ENCODE data around the gene RAB3GAP1.
"Not testable (repeated sequence)": the region's sequence is repeated elsewhere in the genome, so short reads cannot be mapped to it uniquely, and the experiment has no call there.

Gene RAB3GAP1

DNA sequence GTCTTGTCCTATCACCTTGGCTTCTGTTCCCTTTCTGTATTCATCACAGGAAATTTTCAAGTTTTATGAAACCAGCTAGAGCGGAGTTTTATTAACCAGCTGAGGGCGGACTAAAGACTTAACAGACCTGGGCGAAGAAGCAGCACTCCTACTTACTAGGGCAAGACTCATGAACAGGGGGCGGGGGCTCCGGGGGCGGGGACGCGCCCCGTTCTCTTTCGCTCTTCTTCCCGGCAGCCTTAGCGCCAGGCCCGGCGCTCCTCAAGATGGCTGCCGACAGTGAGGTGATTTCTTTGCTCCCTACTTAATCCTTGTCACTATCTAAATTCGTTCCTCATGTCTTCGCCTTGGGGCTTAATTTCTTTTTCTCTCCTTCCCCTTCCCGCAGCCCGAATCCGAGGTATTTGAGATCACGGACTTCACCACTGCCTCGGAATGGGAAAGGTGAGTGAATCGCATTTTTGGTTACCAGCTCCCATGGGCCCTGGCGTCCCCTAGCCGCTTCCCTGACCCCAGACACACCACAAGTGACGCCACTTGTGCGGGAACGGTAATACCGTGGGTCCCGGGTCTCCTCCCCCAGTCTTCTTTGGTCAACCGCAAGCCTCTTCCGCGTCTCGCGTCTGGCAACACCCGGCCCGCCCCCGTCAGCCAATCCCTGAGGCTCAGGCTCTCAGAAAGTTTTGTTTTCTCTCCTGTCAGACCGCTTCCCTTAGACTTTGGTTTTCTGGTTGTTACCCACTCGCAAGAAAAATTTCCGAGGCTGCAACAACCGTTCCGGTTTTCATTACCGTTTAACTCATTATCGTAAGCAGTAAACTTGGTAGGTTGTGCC is at the start of gene RAB3GAP1:
TSS of gene RAB3GAP1 (plus strand) at position 251 of the 835 bp plus-strand sequence. CDS start at position 267, 16 bp downstream.
- in situ Hi-C loops (cut with MboI; ENCODE audit: low sequenced_read_pairs): no loop called here

DNA sequence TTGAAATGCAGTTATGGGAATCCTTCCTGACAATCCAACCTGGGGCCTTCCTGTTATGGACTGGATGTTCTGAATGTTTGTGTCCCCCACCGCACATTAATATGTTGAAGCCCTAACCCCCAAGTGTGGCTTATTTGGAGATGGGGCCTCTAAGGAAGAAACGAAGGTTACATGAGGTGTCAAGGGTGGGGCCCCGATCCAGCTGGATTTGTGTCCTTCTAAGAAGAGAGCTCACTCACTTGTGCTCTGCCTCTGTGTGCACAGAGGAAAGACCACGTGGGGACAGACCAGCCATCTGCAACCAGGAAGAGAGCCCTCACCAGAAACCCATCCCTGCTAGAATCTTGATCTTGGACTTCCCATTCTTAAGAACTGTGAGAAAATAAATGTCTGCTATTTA is 49.3 kb upstream of the RAB3GAP1 start:
- in situ Hi-C loops (cut with MboI; ENCODE audit: low sequenced_read_pairs): no loop called here

DNA sequence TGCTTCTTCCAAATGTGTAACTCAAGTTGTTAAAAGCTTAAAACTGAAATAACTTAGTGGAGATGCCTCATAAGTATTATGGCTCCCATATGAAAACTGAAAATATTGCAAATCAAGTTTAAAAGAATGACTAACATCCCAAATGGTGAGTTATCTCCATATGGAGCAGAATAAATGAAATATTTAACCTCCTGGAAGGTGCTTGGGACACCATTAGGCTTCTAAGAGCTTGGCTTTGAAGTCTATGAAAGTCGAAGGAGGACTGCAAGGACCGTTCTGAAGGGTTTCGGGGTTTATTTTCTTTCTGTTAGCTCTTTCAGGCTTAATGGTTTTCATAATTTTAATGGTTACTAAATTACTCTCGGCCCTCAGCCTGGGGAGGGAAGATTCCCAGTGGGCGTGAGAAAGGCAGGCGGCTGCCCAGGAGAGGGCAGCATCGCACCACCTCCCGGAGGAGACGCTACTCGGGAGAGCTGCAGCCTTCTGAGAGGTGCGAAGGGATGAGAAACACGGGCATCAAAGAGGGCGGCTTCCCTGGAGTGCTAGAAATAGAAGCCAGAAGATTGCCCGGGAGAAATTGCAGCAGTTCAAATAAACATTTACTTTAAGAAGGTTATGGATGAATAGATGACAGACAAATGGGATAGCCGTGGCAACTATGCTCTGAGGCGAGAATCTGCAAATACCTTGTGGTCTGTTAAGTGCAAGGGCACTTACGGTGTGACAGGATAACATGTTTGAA is 47.9 kb upstream of the RAB3GAP1 start:
- in situ Hi-C loops (cut with MboI; ENCODE audit: low sequenced_read_pairs): no loop called here

DNA sequence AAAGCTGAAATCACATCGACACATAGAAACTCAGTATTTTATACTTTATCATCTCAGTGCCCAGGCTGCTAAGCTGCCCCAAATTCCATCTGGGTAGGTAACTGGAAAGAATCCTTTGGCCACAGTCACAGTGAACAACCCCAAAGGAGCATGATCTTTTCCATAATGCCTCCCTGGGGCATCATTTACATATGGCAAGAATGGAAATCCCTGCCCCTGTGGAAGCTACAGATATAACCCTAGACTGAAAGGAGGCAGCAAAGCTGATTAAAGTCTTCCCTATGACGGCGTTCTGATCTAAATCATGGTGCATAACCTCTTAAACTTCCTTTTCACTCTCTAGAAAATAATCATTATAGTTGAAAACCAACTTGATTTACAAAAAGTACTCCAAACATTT is 46.3 kb upstream of the RAB3GAP1 start:
- in situ Hi-C loops (cut with MboI; ENCODE audit: low sequenced_read_pairs): no loop called here

DNA sequence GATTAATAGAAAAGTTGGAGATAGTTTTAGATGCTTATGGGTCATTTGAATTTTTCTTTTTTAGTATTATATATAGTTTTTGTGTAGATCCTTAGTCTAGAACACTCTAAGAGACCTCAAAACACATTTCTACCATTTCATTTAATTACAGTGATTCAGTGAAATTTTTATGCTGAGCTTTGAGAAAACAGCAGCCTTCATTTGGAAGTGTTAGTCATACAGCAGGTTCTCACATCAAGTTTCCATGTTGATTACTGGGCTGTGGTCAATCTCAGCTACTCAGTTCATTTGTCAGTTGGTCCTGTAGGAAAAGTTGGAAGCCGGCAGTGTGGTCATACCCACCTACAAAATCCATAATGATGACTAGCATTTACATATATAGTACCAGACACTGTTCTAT is 42.8 kb upstream of the RAB3GAP1 start:
- in situ Hi-C loops (cut with MboI; ENCODE audit: low sequenced_read_pairs): no loop called here

DNA sequence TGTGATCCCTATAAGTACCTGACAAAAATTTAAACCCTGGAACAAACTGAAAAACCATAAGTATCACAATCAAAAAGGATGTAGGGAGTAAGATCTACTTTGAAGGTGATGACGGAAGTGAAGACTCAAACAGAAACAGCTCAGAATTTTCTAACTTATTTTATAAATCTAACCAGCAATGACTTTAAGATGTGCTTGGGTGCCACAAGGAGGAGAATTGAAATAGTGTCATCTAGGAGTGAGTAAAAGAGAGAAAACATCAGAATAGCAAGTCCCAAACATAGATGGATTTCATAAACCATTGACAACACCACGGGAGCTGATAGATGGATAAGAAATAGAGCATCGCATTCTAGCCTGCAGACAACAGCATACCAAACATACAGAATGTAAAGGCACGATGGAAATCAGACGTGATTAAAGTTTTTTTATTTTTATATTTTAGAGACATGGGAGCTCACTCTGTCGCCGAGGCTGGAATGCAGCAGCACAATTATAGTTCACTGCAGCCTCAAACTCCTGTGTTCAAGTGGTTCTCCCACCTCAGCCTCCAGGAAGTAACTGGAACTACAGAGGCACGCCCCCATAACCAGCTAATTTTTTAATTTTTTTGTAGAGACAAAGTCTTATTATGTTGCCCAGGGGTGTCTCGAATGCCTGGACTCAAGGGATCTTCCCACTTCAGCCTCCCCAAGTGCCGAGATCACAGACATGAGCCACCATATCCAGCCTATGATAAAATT is 41.7 kb upstream of the RAB3GAP1 start:
- in situ Hi-C loops (cut with MboI; ENCODE audit: low sequenced_read_pairs): no loop called here

DNA sequence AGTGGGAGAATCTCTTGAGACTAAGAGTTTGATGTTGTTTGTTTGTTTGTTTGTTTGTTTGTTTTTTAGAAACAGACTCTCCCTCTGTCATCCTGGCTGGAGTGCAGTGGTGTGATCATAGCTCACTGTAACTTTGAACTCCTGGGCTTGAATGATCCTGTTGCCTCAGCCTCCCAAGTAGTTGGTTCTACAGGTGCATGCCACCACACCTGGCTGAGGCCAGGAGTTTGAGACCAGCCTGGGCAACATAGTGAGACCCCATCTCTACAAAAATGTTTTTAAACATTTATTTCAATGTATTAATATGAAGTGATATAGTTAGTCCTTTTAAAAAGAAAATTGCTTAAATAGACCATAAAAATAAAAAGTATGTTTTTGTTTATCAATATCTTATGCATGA is 40.5 kb upstream of the RAB3GAP1 start:
- in situ Hi-C loops (cut with MboI; ENCODE audit: low sequenced_read_pairs): no loop called here

DNA sequence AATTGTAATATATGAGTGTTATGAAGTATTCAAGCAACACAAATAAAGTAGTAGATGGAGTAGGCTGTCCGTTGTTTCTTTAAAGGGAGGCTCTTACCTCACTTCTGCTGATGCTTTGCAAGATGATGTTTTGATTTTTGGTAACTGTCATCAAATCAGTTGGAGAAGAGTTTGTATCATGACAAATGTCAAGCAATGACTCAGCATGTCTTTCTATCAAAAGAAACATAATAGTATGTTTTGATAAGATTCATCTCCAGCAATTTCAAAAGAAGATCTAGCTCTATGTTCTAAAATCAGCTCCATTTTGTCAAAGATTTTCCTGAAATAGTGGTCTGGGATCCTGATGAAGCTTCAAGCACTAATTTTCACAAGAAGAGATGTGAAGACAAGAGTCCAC is 30.5 kb upstream of the RAB3GAP1 start:
- in situ Hi-C loops (cut with MboI; ENCODE audit: low sequenced_read_pairs): no loop called here

DNA sequence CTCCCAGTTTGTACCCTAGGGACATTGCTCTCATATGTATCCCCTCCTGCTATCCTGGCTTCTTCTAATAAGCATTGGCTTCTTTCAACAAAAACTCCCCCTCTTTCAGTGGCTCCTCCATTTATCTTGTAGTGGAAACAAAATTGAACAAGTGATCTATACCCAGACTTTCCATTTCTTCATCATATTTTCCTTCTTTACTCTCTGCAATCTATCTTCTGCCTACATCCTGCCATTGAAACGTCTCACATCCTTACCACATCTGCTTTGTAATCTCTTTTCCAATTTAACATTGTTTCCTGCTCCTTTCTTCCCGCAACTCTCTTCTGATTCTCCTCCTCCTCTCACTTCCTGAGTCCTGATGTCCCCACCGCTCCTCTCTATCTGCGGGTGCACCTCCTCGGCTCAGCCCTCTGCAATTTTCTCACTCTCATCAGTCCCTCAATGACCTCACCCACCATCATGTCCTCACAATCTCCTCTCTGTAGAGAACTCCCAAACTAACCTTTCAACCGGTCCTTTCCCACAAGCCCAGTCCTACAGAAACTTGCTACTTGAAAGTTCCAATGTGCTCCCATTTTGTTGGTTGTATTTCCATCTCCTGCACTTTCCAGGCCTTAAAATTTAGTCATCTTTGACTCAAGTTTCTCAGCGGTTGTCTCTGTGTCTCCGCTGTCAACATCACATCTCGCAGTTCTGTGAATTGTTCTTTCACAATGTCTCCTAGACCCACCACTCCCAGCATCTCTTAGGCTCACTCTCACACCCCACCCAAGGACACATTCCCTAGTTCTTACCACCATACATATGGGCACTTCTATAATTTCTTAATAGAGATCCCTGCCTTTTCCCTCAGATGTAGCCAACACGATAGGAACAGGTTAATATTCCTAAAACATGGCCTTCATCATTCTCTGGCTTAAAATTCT is 28.9 kb upstream of the RAB3GAP1 start:
- in situ Hi-C loops (cut with MboI; ENCODE audit: low sequenced_read_pairs): no loop called here

DNA sequence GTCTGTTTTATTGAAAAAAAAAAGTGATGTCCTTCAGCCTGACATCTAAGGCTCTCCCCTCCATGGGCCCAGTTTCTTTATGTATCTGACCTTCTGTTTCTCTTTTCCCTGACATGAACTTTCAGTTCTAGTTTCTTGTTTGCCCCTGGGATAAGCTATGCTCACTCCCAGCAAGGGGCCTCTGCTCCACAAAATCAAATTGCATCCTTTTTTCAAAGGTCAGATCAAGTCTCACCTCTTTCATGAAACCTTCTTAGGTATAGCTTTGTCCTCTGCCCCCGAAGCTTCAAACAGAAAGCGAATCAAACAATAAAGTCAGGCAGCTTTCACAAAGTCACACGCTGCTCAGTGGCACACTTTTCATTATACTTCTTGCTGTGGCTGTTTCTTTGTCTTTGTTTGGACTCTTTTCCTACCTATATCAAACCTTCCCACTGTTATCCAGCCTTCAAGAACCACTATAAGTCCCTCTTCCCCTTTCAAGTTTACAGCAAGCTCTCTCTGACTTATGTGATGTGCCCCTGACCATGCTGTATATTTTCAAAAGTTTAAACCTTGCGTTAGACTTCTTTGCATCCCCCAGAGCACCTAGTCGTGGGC is 28.1 kb upstream of the RAB3GAP1 start:
- in situ Hi-C loops (cut with MboI; ENCODE audit: low sequenced_read_pairs): no loop called here

DNA sequence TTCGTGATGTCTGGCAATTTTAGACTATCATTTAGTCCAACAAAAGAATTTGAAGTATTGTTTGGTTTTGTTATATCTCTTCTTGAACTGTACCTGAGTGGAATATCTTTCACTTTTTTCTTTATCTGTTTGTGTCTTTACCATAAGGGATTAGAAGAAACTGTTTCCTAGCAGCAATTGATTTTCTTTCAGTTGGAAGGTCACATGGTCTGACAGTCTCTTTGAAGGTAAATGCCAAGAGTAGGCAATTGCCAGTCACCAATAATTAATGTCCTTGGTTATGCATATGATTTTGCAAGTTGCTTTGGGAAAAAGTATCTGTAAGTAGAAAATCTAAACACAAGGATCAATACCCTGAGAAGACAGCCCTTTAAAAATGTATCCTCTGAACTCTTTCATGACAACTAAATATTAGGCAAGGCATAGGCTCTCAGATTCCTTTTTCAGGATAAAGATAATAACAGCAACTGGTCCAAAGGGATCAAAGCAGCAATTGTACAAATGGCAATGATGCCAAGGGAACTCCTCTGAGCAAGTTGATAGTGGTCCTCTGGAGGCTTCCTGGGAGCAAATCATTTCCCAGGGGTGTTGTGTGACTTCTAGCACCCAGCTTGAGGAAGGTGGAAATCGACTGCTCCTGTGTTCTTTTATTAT is 22.5 kb upstream of the RAB3GAP1 start:
- in situ Hi-C loops (cut with MboI; ENCODE audit: low sequenced_read_pairs): no loop called here

DNA sequence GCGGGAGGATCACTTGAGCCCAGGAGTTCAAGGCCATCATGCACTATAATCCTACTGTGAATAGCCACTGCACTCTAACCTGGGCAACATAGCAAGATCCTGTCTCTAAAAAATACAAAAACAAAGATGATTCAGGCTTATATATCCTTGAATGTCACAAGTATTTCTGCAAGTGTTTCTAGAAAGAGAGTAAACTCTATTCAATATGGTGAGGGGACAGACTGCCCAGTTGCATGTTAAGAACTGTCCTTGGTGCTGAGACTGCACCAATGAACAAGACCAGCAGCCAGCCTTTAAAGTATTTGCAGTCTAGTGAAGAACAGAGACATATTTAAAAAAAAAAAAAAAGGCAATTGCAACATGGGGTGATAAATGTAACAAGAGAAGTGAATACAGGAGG is 21.3 kb upstream of the RAB3GAP1 start:
- in situ Hi-C loops (cut with MboI; ENCODE audit: low sequenced_read_pairs): no loop called here

DNA sequence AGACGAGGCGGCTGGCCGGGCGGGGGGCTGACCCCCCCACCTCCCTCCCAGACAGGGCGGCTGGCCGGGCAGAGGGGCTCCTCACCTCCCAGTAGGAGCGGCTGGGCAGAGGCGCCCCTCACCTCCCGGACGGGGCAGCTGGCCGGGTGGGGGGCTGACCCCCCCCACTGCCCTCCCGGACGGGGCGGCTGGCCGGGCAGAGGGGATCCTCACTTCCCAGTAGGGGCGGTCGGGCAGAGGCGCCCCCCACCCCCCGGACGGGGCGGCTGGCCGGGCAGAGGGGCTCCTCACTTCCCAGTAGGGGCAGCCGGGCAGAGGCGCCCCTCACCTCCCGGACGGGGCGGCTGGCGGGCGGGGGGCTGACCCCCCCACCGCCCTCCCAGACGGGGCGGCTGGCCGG is 18.9 kb upstream of the RAB3GAP1 start:
- in situ Hi-C loops (cut with MboI; ENCODE audit: low sequenced_read_pairs): not testable (repeated sequence)

DNA sequence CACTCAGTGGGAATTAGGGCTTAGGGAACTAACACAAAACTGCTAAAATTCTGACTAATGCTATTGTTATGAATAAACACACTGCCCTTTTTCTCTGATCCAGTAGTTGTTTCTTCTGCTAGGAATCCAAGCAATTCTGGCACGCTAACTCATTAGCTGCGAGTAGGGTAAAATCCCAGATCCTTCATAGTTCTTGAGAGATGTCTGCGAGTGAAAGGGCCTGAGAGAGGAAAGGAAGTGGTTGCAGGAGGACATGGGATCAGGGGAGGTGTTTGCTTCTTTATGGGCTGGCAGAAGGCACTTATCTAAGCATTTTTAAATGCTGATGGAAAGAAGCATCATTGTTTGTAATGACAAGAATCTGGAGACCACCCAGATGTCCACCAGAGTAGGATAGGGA is 14.3 kb upstream of the RAB3GAP1 start:
- in situ Hi-C loops (cut with MboI; ENCODE audit: low sequenced_read_pairs): no loop called here

DNA sequence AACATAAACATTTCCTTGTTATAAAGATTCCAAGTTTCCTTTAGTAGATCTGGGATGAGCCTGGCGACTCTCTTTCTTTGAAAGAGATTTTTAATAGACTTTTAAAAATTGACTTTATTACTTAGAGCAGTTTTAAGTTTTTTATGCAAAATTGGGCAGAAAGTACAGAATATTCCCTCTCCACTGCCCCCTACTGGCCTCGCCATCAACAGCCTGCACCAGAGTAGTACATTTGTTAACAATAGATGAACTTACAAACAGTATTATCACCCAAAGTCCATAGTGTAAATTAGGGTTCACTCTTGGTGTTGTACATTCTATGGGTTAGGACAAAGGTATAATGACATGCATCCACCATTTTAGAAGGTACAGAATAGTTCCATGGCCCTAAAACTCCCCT is 8.7 kb upstream of the RAB3GAP1 start:
- in situ Hi-C loops (cut with MboI; ENCODE audit: low sequenced_read_pairs): no loop called here

DNA sequence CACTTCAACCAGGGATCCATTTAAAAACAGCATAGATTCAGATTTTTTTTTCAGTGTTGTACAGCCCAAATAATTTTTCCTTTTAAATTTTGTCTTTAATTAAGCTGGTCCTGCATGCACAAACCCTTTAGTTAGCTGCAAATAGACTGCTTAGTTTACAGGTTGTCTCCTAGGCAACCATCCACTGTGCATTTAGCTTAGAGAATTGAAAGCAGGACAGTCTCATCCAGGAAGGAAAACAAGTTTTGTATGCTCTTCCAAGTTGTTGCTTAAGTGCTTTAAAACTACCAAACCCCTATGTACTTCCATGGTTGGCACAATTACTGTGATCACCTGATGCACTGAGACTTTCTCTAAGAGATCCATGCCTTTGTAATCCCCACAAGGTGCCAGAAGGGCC is 4.8 kb upstream of the RAB3GAP1 start, which contains the start of gene MAP3K19:
TSS of gene MAP3K19 (minus strand) at position 148 of the 400 bp plus-strand sequence. CDS start 22,800 bp downstream, outside the sequence.
- in situ Hi-C loops (cut with MboI; ENCODE audit: low sequenced_read_pairs): no loop called here

DNA sequence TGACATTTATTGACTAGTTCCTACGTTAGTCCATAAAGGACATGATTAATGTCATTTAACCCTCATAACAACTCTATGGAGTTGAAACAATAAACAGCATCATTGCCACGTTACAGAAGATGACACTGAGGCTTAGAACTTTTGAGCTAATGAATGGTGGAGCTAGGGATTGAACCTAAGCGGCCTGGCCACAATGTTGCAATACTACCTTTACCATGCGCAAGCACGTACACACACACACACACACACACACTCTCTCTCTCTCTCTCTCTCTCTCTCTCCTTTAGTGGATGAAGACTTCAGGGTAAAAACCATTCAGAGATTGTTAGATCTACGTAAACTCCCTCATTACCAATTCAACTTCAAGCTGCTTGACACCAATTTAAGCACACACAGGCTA is 4.0 kb upstream of the RAB3GAP1 start:
- in situ Hi-C loops (cut with MboI; ENCODE audit: low sequenced_read_pairs): no loop called here

DNA sequence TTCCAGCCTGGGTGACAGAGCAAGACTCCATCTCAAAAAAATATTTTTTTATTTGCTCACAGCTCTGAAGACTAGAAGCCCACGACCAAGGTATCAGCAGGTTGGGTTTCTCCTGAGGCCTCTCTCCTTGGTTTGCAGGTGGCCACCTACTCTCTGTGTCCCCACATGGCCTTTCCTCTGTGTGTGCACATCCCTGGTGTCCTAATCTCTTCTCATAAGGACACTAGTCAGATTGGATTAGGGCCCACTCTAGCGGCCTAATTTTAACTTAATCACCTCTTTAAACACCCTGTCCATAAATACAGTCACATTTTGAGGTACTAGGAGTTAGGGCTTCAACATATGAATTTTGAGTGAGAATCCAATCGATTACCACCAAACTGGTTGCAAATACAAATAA is 2.0 kb upstream of the RAB3GAP1 start:
- in situ Hi-C loops (cut with MboI; ENCODE audit: low sequenced_read_pairs): no loop called here

DNA sequence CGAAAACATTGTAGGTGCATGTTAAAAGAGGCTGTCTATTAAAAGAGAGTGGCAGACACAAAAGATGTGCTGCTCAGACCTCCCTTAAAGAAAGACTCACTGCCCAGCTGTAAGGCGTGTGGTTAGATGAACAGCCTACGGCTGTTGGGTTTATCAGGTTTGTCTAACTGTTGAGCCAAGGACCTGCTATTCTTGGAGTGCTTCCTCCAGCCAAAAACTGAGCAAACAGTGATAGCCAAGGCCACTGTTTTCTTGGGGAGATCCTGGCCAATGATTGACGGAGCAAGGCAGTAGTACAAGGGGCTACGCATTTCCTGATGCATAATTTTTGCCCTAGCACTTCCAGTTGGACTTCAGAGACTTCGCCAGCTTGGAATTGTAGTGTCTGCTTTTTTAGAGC is 1.4 kb upstream of the RAB3GAP1 start:
- in situ Hi-C loops (cut with MboI; ENCODE audit: low sequenced_read_pairs): no loop called here
